ENCODE measurements around the gene APOO.

GRCh38 chrX:23811656-23812055 is 96.1 kb downstream of the APOO start:
- TF ChIP-seq EP300 (IDR thresholded peaks at IDR 0.05) (no peak), EHMT2 (IDR thresholded peaks at IDR 0.05; ENCODE audit: low read depth) (no peak), CTCF (IDR thresholded peaks at IDR 0.05) (no peak), EHF (CRISPR knock-in tag; IDR thresholded peaks at IDR 0.05) (no peak), POLR2A (IDR thresholded peaks at IDR 0.05; ENCODE audit: low read length) (no peak), RFX5 (IDR thresholded peaks at IDR 0.05) (no peak)
